KBM-7 (cell line): ENCODE data around the gene NPHS2.
"Not testable (repeated sequence)": the region's sequence is repeated elsewhere in the genome, so short reads cannot be mapped to it uniquely, and the experiment has no call there.

Experiments used
- DNase-seq: peaks from one replicate; pipeline ENCODE4 v3.0.0-alpha.2; 2015
- in situ Hi-C: fragments of 300-500 bp; cut with MboI; formaldehyde crosslinking; loops from 2 replicates; pipeline ENCODE4 v1.14.3; 2020; ENCODE audit warnings: low sequenced_read_pairs, low pct_unique_long_range_greater_than_20kb, mixed read lengths

The NPHS2 gene

GRCh38 chr1:179549368-179549700 lies 26.4 kb downstream of the NPHS2 start:
- in situ Hi-C loops, result no loop called here

GRCh38 chr1:179548666-179549367 lies 26.9 kb downstream of the NPHS2 start:
- DNase-seq, result no peak
- in situ Hi-C loops, result no loop called here

More at GRCh38 chr1:179549368-179549700, 26.4 kb downstream of the NPHS2 start:
- peak; percentile 39 for DNase-seq

GRCh38 chr1:179547021-179547535 lies 28.7 kb downstream of the NPHS2 start:
- no peak for DNase-seq
- in situ Hi-C loops, result no loop called here

- in situ Hi-C loops, result no loop called here
- DNase-seq, result no peak
These were observed 30.4 kb downstream of the NPHS2 start for GRCh38 chr1:179545321-179545720.

- in situ Hi-C loops, result no loop called here
- no peak for DNase-seq
These were observed 34.0 kb downstream of the NPHS2 start for GRCh38 chr1:179541774-179542173.

GRCh38 chr1:179530352-179530751 lies 45.4 kb downstream of the NPHS2 start:
- DNase-seq, result no peak
- in situ Hi-C loops, result no loop called here

- no peak for DNase-seq
- in situ Hi-C loops, result no loop called here
These were observed 46.1 kb downstream of the NPHS2 start for GRCh38 chr1:179529482-179530195.

DNA sequence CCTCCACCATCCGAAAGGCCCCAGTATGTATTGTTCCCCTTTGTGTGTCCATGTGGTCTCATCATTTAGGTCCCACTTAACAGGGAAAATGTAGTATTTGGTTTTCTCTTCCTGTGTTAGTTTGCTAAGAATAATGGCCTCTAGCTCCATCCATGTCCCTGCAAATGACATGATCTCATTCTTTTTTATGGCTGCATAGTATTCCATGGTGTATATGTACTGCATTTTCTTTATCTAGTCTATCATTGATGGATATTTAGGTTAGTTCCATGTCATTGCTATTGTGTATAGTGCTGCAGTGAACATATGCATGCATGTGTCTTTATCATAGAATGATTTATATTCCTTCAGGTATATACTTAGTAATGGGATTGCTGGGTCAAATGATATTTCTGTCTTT lies 57.2 kb downstream of the NPHS2 start:
- DNase-seq, in situ Hi-C loops: not testable (repeated sequence)

- in situ Hi-C loops, result no loop called here
- DNase-seq, result no peak
These were observed 58.6 kb downstream of the NPHS2 start for GRCh38 chr1:179516976-179517705.

DNA sequence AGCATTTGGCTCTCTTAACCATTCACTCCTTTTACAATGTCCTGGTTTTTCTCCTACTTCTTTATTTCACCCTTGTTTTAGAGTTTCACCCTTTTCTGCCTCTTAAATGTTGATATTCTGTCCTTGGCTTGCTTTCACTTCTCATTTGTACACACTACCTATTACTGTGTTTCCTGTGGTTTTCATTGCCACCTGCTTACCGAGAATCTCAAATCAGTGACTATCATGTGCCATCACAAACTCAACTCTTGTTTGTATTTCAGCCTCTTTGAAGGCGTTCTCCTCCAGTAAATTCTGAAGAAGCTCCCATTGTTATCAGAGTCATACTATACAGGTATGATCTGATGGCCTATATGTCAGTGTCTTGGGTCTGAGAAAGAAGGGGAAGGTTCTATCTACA lies 65.7 kb downstream of the NPHS2 start:
- in situ Hi-C loops, result no loop called here
- no peak for DNase-seq

DNA sequence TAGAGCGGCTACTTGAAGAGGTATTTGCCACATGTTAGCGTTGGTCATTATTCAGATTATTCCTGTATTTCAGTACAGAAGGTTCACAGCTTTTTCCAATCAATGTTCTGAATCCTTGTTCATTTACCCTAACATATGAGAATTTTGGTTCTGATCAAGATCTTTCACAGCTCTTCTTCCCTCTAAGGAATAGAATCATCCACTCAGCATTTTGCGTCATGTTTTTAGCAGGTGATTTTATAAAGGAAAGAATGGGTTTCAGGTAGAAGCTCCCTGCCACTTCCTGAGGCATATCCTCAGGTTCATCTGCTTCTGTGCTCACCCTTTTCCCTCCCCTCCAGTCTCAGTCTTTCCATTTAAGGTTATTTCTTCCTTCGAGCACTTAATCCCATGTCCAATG lies 66.4 kb downstream of the NPHS2 start:
- no peak for DNase-seq
- in situ Hi-C loops, result no loop called here

GRCh38 chr1:179506199-179506598 lies 69.5 kb downstream of the NPHS2 start:
- in situ Hi-C loops, result no loop called here
- peak; percentile 3 for DNase-seq
